ENCODE measurements around the gene ADH1A. TPM values are rescaled to one million over a fixed set of nuclear protein-coding genes. Genes with fewer than 3 reads are reported as not detected.
"Not testable (repeated sequence)": the region's sequence is repeated elsewhere in the genome, so short reads cannot be mapped to it uniquely, and the experiment has no call there.

ADH1A gene
- total RNA-seq, 1 experiment from 2014 or later = not detected

DNA sequence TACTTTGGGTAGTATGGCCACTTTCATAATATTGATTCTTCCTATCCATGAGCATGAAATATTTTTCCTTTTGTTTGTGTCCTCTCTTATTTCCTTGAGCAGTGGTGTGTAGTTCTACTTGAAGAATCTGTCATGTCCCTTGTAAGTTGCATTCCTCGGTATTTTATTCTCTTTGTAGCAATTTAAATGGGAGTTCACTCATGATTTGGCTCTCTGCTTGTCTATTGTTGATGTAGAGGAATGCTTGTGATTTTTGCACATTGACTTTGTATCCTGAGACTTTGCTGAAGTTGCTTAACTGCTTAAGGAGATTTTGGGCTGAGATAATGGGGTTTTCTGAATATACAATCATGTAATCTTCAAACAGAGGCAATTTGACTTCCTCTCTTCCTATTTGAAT is 62.1 kb downstream of the ADH1A start:
- not testable (repeated sequence) for H3K27ac ChIP-seq (ENCODE audit: insufficient read length, low read depth, low read length); H3K4me2 ChIP-seq (ENCODE audit: insufficient read depth, insufficient read length, low read length); DNase-seq; H2AK5ac ChIP-seq (ENCODE audit: insufficient read length, low read length); H3K23ac ChIP-seq (ENCODE audit: insufficient read length, low read depth, low read length); H3K36me3 Mint-ChIP-seq (ENCODE audit: insufficient read depth in 1 of 3, low read depth in 3 of 3); H4K20me1 ChIP-seq (ENCODE audit: control insufficient read depth, insufficient read depth, insufficient read length); H3K9me3 Mint-ChIP-seq; H3K9ac ChIP-seq (ENCODE audit: extremely low read depth, insufficient read length, low read length); H4K91ac ChIP-seq (ENCODE audit: insufficient read length, low read depth, low read length); H3K14ac ChIP-seq (ENCODE audit: insufficient read depth, low read length); H3K4ac ChIP-seq (ENCODE audit: low read depth, low read length); H4K5ac ChIP-seq (ENCODE audit: insufficient read length, low read depth, low read length); H3K79me1 ChIP-seq (ENCODE audit: insufficient read depth, low read depth, low read length, poor library complexity, severe bottlenecking); H2BK15ac ChIP-seq (ENCODE audit: low read depth, low read length); H3K79me2 ChIP-seq (ENCODE audit: insufficient read depth, low read length); H3K18ac ChIP-seq (ENCODE audit: insufficient read length, low read depth, low read length); H3K27ac Mint-ChIP-seq; H3K23me2 ChIP-seq (ENCODE audit: insufficient read length, low read depth, low read length, poor library complexity, severe bottlenecking); H2BK12ac ChIP-seq (ENCODE audit: insufficient read length, low read depth, low read length); H4K8ac ChIP-seq (replicated peaks; ENCODE audit: insufficient read length, low read depth, low read length); H3K4me1 Mint-ChIP-seq; H3K56ac ChIP-seq (ENCODE audit: insufficient read length, low read depth, low read length); H3K9me3 ChIP-seq (ENCODE audit: control insufficient read depth, low read depth, low read length); H2BK120ac ChIP-seq (ENCODE audit: low read depth, low read length, poor library complexity, severe bottlenecking); H3K27me3 Mint-ChIP-seq (ENCODE audit: low read depth); H2BK20ac ChIP-seq (ENCODE audit: low read depth, low read length, poor library complexity, severe bottlenecking); H3K4me3 Mint-ChIP-seq; H3T11ph ChIP-seq (ENCODE audit: low read length); H3K4me1 ChIP-seq (ENCODE audit: insufficient read depth, low read length); H3K27me3 ChIP-seq (ENCODE audit: insufficient read depth, low read length); H2AFZ ChIP-seq (ENCODE audit: low read length); H2BK5ac ChIP-seq (ENCODE audit: insufficient read length, low read length)
- no CpG with 5 or more reads among the region's 1 CpG for WGBS (ENCODE audit: extremely low coverage, insufficient read length, low lambda C conversion rate)

DNA sequence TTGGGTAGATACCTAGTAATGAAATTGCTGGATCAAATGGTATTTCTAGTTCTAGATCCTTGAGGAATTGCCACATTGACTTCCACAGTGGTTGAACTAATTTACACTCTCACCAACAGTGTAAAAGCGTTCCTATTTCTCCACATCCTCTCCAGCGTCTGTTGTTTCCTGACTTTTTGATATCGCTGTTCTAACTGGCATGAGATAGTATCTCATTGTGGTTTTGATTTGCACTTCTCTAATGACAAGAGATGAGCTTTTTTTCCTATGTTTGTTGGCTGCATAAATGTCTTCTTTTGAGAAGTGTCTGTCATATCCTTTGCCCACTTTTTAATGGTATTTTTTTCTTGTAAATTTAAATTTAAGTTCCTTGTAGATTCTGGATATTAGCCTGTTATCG is 63.1 kb downstream of the ADH1A start:
- not testable (repeated sequence) for H2BK120ac ChIP-seq (ENCODE audit: low read depth, low read length, poor library complexity, severe bottlenecking); H4K20me1 ChIP-seq (ENCODE audit: control insufficient read depth, insufficient read depth, insufficient read length); H4K8ac ChIP-seq (replicated peaks; ENCODE audit: insufficient read length, low read depth, low read length); H2BK20ac ChIP-seq (ENCODE audit: low read depth, low read length, poor library complexity, severe bottlenecking); H3K79me1 ChIP-seq (ENCODE audit: insufficient read depth, low read depth, low read length, poor library complexity, severe bottlenecking); H3T11ph ChIP-seq (ENCODE audit: low read length); H3K4me2 ChIP-seq (ENCODE audit: insufficient read depth, insufficient read length, low read length); H3K23me2 ChIP-seq (ENCODE audit: insufficient read length, low read depth, low read length, poor library complexity, severe bottlenecking); H2BK12ac ChIP-seq (ENCODE audit: insufficient read length, low read depth, low read length); H2AFZ ChIP-seq (ENCODE audit: low read length); H3K27me3 Mint-ChIP-seq (ENCODE audit: low read depth); H3K56ac ChIP-seq (ENCODE audit: insufficient read length, low read depth, low read length); H3K23ac ChIP-seq (ENCODE audit: insufficient read length, low read depth, low read length); H3K4ac ChIP-seq (ENCODE audit: low read depth, low read length); H2BK15ac ChIP-seq (ENCODE audit: low read depth, low read length); H3K9me3 ChIP-seq (ENCODE audit: control insufficient read depth, low read depth, low read length); H4K91ac ChIP-seq (ENCODE audit: insufficient read length, low read depth, low read length); H2AK5ac ChIP-seq (ENCODE audit: insufficient read length, low read length); H3K14ac ChIP-seq (ENCODE audit: insufficient read depth, low read length); H3K4me1 Mint-ChIP-seq; H3K79me2 ChIP-seq (ENCODE audit: insufficient read depth, low read length); H3K4me1 ChIP-seq (ENCODE audit: insufficient read depth, low read length); H4K5ac ChIP-seq (ENCODE audit: insufficient read length, low read depth, low read length); H3K36me3 Mint-ChIP-seq (ENCODE audit: insufficient read depth in 1 of 3, low read depth in 3 of 3); H3K9me3 Mint-ChIP-seq; H3K27ac Mint-ChIP-seq; H3K27ac ChIP-seq (ENCODE audit: insufficient read length, low read depth, low read length); H3K18ac ChIP-seq (ENCODE audit: insufficient read length, low read depth, low read length); H3K27me3 ChIP-seq (ENCODE audit: insufficient read depth, low read length); H3K9ac ChIP-seq (ENCODE audit: extremely low read depth, insufficient read length, low read length); DNase-seq; H3K4me3 Mint-ChIP-seq; H2BK5ac ChIP-seq (ENCODE audit: insufficient read length, low read length)
- WGBS (ENCODE audit: extremely low coverage, insufficient read length, low lambda C conversion rate) = no CpG with 5 or more reads among the region's 4 CpGs

Other genes with a start within 250 kb of the ADH1A start
- gene ADH5, start 202.2 kb downstream of the ADH1A start, total RNA-seq (2021) = 284 and 285 TPM in 2 replicates
- not detected in 2 replicates for gene ADH4, start 146.7 kb downstream of the ADH1A start, total RNA-seq (2021)
- not detected in 2 replicates for gene ADH6, start 71.7 kb downstream of the ADH1A start, total RNA-seq (2021)
- not detected in 2 replicates for gene ADH1B, start 30.4 kb upstream of the ADH1A start, total RNA-seq (2021)
- not detected in 2 replicates for gene ADH1C, start 61.8 kb upstream of the ADH1A start, total RNA-seq (2021)
- gene ADH7, start 144.4 kb upstream of the ADH1A start, total RNA-seq (2021) = not detected in 2 replicates
- gene C4orf17, start 220.0 kb upstream of the ADH1A start, total RNA-seq (2021) = not detected in 2 replicates